ENCODE data around the gene MLIP.
A peak's percentile ranks its signal among the peaks of the same experiment; 100 is the strongest.
"Not testable (repeated sequence)": the region's sequence is repeated elsewhere in the genome, so short reads cannot be mapped to it uniquely, and the experiment has no call there.

Gene MLIP

GRCh38 chr6:54156650-54157250, 45.5 kb downstream of the MLIP start:
- no peak for DNase-seq

GRCh38 chr6:54157405-54157804, 46.2 kb downstream of the MLIP start:
- DNase-seq: no peak

- no peak for DNase-seq
These were observed 61.8 kb downstream of the MLIP start for GRCh38 chr6:54173089-54173488.

GRCh38 chr6:54179152-54179551, 67.9 kb downstream of the MLIP start:
- DNase-seq: no peak

GRCh38 chr6:54183616-54184015, 72.4 kb downstream of the MLIP start:
- DNase-seq: no peak

GRCh38 chr6:54185885-54186284, 74.6 kb downstream of the MLIP start:
- DNase-seq: no peak

GRCh38 chr6:54188846-54189245, 77.6 kb downstream of the MLIP start:
- no peak for DNase-seq

- peak; percentile 28 for DNase-seq
These were observed 80.2 kb downstream of the MLIP start for GRCh38 chr6:54191461-54191860.

- DNase-seq: no peak
These were observed 81.8 kb downstream of the MLIP start for GRCh38 chr6:54192993-54193392.

GRCh38 chr6:54193560-54193959, 82.3 kb downstream of the MLIP start:
- DNase-seq: peak; percentile 20

- no peak for DNase-seq
These were observed 82.8 kb downstream of the MLIP start for GRCh38 chr6:54194067-54194466.

GRCh38 chr6:54195637-54196036, 84.4 kb downstream of the MLIP start:
- DNase-seq: no peak

GRCh38 chr6:54196905-54197304, 85.7 kb downstream of the MLIP start:
- no peak for DNase-seq

GRCh38 chr6:54198134-54198533, 86.9 kb downstream of the MLIP start:
- DNase-seq: no peak

- DNase-seq: not testable (repeated sequence)
These were observed 92.3 kb downstream of the MLIP start for GRCh38 chr6:54203474-54204035.

- peak; percentile 42 for DNase-seq
These were observed 93.8 kb downstream of the MLIP start for GRCh38 chr6:54204921-54205591.

GRCh38 chr6:54206510-54206909, 95.3 kb downstream of the MLIP start:
- no peak for DNase-seq

- DNase-seq: not testable (repeated sequence)
These were observed 98.7 kb downstream of the MLIP start for GRCh38 chr6:54209983-54210382.

GRCh38 chr6:54214286-54214685, 103.0 kb downstream of the MLIP start:
- DNase-seq: no peak

GRCh38 chr6:54216336-54216735, 105.1 kb downstream of the MLIP start:
- no peak for DNase-seq

- no peak for DNase-seq
These were observed 105.8 kb downstream of the MLIP start for GRCh38 chr6:54217018-54217417.

- DNase-seq: no peak
These were observed 111.0 kb downstream of the MLIP start for GRCh38 chr6:54222217-54222616.

- DNase-seq: no peak
These were observed 121.5 kb downstream of the MLIP start for GRCh38 chr6:54232703-54233102.

- DNase-seq: no peak
These were observed 123.3 kb downstream of the MLIP start for GRCh38 chr6:54234539-54234938.

- DNase-seq: no peak
These were observed 125.7 kb downstream of the MLIP start for GRCh38 chr6:54236984-54237383.

Measured in femur (tissue), 1 donor.